Stimulated activated CD8-positive, alpha-beta memory T cell treated with anti-CD3 and anti-CD28 coated beads, Interleukin-12 subunit alpha, Interleukin-12 subunit beta, amount 100 ng/mL, for 24 hours (primary cell): ENCODE data around the gene TXNDC17.
"Not testable (repeated sequence)": the region's sequence is repeated elsewhere in the genome, so short reads cannot be mapped to it uniquely, and the experiment has no call there.

Source experiments
- DNase-seq: peaks from one replicate; pipeline ENCODE4 v3.0.0-alpha.2; 2020; ENCODE audit errors: extremely low read depth

The TXNDC17 gene

DNA sequence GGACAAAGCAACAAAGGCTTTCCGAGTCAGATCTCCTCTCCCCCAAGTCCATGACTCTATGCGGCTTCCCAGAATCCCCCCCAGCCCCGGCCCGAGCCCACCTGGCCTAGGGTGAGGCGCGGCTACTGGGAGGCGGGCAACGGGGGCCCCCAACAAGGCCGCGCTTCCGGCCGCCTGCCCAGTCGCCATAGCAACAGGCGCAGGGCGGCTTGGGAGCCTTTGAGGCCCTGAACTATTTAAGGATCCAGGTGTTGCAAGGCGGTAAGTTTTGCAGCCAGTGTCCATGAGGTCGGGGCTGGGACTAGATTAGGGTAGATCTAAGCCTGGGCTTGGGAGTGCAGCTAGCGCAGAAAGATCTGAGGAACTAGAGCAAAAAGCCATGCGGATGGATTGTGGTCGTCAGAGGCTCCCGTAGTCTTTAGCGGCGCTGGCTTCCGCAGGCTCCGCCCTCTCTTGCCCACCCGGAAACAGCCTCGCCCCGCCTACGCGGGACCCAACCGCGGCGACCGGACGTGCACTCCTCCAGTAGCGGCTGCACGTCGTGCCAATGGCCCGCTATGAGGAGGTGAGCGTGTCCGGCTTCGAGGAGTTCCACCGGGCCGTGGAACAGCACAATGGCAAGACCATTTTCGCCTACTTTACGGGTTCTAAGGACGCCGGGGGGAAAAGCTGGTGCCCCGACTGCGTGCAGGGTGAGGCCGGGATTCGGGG, at the start of gene TXNDC17, which contains the start of gene KIAA0753:
TXNDC17 (plus strand) TSS at position 525 of the 711 bp plus-strand sequence; CDS start at position 548, 23 bp downstream.
KIAA0753 (minus strand) TSS at position 176 of the 711 bp plus-strand sequence. CDS start 5,608 bp downstream, outside the sequence.
- peak; percentile 86 for DNase-seq

DNA sequence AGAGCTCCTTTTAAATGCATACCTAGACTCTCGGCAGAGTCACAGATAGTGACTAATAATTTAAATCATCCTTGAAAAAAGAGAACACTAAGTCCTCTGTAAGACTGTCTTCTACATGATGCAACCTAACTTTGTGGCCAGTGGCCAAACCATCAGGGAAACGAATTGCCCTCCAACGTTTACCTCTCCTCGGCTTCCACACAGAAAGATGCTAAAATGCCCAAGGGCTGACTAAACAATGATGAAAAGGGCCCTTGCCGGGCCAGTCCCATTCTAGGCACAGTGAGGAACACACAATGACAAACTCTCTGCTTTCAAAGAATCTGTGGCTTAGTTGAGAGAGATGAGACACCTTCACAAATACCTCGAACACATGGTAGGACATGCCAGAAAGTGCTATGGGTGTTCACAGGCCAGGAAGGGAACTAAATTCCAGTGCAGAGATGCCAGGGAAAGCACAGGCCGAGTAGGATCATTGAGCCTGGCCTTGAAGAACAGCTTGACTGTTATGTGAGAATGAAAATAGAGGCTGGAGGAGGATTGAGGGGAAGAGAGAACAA, 49.2 kb upstream of the TXNDC17 start:
- DNase-seq = no peak

DNA sequence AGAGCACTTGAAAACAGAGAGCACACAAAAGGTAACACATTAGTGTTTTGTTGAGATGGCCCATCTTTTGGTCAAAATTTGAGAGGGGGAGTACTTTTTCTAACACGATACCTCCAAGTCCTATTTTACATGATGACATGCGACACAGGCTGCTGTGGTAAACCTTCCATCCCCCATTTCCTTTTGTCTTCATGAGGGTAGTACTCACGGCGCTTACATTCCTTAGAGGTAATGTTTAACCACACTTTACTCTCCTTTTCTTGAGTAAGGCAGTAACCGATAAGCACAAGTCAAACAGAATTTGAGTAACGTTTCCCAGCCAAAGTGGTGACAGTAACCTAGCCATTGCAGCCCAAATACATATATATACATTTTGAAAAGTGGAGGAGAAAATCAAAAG, 48.7 kb upstream of the TXNDC17 start:
- no peak for DNase-seq

DNA sequence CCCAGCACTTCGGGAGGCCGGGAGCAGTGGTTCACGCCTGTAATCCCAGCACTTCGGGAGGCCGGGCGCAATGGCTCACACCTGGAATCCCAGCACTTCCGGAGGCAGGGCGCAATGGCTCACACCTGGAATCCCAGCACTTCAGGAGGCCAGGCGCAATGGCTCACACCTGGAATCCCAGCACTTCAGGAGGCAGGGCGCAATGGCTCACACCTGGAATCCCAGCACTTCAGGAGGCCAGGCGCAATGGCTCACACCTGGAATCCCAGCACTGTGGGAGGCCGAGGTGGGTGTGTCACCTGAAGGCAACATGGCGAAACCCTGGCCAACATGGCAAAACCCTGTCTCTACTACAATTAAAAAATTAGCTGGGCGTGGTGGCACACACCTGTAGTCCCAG, 47.5 kb upstream of the TXNDC17 start:
- DNase-seq = not testable (repeated sequence)

DNA sequence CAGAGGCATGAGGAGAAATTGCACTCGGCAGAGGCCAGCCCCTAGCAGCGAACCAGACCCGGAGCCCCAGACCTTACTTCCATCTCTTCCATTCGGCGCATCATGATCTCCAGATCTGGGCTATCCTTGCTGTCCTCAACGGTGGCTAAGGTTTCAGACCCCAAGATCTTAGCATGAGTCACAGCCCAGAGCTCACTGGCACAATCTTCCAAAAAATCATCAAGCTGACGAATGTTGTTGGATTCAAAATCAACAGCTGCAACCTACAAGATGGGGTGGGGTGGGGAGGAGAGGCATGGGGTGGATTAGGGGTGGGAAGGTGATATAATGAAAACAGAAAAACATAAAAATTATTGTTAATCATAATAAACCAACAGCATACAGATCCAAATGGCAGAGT, 44.8 kb upstream of the TXNDC17 start:
- no peak for DNase-seq

DNA sequence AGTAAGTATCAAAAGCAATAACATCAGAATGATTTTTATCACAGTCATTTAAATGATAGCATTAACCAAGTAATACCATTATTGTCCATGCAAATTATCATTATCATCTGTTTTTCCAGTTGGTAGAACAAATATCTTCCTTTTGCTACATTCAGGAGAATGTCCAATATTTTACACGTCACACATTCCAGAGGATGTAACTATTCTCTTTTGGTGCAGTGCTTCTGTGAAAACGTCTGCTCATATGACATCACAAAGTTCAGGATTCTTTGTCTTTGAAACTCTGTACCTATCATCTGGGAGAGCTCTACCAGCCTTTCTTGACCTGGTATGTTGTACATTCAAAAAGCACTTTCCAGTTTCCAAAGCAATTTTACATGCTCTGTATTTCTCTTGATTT, 44.3 kb upstream of the TXNDC17 start:
- DNase-seq = no peak

DNA sequence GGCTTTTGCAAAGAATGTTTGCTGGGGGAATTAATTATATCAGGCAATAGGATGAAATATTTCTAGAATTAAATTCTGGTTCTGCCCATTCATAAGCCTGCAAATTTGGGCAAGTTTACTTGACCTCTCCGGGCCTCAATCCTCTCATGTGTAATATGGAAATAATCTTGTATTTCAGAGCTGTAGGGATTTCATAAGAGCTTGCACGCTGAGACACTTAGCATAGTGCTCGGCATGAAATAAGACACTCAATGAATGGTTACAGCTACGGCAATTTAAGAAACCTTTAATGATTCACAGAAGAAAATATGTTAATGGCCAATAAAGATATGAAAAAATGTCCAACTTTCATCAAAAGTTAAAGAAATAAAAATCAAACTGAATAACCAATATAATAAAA, 43.9 kb upstream of the TXNDC17 start:
- DNase-seq = no peak

DNA sequence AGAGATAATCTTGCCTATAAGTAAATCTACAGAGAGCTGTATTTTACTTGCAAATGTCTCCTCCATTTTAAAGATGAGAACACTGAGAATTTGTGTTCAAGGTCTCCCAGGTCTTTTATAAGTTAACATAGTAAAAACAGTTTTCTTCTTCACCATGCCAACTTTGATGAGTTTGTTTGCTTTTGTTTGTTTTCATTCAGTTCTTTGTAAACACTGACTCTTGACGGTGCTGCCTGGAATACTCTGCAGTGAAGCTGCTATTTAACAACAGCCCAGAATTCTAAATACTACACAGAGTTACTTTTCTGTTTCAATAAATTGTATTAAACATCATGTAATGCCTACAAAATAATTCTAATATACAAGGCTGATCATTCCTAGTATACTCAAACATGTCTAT, 43.1 kb upstream of the TXNDC17 start:
- no peak for DNase-seq

DNA sequence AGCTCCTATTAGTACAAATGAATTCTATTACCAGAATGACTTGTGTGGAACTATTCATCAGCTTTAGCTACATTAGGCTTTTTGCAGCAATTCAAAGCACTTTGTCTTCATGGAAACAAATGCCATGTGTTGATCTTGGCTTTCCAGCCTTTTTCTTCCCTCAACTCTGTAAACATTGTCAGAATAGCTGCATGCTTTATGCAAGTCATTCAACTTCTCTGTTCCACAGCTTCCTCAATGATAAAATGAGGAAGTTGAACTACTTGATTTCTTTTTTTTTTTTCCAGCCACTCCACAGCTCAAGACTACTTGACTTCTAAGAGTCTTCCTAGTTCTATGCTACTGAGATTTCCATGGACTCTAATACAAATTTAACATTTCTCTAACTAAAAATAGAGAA, 41.5 kb upstream of the TXNDC17 start:
- DNase-seq = no peak

DNA sequence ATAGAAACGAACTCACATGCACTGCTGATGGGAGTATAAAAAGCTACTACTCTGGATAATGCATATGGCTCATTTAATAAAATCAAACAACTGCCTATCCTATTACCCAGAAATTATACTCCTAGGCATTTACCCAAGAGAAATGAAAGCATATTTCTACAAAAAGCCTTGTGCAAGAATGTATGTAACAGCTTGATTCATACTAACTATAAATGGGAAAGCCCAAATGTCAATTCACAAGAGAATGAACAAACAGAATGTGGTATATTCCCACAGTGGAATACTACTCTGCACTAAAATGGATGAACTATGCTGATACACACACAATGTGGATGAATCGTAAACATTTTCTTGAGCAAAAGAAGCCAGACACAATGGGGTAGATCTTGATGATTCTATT, 38.7 kb upstream of the TXNDC17 start:
- DNase-seq = no peak

DNA sequence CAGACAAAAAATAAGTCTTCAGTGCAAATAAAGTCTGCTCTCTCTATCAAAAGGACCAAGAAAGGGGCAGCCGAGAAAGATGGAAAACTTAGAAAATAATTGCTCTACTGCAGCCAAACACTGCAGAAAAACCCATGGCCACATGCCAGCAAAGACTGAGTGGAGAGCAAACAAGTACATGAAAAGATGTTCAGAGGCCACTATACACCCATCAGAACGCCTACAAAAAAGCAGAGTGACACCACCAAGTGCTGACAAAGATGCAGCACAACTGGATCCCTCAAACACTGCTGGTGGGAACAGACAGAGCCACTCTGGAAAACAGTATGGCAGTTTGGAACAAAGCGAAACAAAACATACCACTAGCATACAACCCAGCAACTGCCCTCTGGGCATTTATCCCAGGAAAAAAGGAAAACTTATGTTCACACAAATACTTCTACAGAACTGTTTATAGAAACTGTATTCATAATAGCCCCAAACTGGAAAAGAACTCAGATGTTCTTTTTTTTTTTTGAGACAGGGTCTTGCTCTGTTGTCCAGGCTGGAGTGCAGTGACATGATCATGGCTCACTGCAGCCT, 37.0 kb upstream of the TXNDC17 start:
- no peak for DNase-seq

DNA sequence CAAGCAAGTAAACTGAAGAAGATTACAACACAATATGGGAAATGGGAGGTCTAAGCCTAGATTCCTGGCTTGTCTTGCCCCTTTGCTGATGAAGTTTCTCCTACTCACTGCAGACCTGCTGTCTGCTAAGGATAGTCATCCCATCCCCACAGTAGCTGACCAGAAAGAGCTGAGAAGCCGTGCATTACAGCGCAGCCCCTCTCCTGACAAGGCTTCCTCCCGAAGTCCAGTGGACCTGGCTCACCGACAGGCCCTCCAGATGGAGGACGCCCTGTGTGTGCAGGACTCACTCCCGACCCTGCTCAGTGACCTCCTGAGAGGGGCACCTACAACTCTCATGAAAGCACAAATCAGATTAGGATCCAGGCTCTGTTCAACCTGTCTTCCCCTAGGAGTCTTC, 35.7 kb upstream of the TXNDC17 start:
- DNase-seq = no peak

DNA sequence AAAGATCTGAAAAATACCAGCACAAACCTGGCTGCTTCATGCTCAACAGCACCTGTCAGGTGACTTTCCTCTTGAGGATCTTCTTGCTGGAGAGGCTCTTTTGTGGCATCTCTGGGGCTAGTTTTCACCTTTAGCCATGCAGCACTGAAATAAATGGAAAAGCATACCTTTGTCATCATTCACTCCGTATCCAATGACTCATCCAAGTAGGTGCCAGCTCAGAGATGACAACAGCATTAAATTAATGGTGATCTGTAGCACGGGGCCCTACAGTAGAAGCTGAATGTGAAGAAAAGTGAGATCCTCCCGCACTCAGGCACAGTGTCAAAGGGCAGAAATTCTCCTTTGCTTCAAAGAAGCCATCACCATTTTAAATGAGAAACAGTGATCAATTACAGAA, 32.5 kb upstream of the TXNDC17 start:
- no peak for DNase-seq

DNA sequence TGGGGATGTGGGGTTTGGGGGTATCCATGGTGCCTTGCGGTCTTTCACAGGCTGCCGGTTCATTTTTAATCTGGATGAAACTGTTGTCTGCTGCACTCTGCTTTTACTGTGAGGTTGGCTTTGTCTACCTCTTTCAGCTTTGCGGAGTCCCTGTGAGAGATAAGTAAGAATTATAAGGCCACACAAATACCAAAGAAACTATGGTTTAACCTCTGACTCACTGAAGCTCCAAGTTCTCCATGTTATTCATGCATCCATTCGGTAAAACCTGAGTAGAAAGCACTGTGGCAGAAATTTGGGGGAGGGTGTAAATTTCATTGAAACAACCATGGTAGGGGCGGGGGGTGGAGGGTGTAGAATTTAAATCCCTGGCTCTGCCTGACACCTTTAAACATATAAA, 30.8 kb upstream of the TXNDC17 start:
- DNase-seq = no peak

DNA sequence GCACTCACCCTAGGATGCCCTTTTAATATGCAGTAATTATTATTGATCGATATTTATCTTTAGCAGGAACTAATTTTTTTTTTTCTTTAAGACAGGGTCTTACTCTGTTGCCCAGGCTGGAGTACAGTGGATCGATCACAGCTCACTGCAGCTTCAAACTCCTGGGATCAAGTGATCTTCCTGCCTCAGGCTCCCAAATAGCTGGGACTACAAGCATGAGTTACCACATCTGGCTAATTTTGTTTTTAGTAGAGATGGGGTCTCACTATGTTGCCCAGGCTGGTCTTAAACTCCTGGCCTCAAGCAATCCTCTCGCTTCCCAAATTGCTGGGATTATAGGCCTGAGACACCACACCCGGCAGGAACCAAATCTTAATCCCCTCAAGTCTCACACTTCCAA, 29.6 kb upstream of the TXNDC17 start:
- DNase-seq = no peak

DNA sequence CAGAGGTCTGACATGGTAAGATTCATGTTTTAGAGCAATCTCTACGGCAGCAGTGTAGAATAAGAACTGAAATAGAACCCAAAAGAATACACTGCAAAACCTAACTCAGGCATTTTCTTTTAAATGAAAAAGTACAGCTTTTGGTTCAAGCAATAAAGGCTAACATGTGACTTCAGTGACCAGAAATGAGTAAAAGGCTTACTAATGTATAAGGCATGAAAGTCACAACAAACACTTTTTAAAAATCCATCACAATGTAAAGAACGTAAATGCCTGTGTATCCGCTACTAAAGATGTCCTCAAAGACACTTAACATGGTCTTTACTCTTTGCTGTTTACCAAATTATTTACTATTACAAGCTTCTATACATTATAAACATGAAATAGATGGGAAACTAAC, 16.9 kb upstream of the TXNDC17 start:
- DNase-seq = no peak

DNA sequence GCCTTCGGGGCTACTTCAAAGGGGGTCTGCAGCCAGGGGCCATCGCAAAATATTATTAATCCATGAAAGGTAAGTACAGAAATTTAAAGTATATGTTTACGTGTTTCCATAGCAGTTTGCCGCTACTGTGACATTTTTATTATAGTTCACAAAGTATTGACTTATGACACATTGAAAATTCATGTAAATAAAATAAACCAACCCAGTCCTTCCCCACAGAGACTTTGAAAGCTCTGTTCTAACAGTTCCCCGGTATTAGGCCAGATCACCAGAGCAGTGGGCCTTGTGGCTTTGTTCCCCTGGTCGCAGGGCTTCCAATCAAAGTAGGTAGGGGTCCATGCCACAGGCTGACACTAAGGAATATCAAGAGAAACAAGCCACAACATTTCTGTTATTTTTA, 14.2 kb upstream of the TXNDC17 start:
- no peak for DNase-seq

DNA sequence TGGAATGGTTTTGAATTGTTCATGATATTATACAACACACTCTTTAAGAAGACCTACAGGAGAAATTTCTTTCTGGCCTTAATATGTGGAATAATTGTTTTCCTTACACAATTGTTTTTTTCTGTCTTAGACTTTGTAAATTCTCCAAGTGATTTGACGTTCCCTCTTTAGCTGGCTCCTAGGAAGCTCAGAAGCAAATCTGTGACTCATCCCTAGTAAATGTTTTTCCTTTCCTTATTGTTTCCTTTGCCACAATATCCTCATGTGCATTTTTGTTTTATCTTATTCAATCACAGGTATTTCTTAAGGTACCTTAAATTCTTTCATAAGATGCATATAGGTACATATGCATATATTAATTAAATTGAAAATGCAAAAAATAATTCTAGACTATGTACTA, 13.8 kb upstream of the TXNDC17 start:
- DNase-seq = no peak

DNA sequence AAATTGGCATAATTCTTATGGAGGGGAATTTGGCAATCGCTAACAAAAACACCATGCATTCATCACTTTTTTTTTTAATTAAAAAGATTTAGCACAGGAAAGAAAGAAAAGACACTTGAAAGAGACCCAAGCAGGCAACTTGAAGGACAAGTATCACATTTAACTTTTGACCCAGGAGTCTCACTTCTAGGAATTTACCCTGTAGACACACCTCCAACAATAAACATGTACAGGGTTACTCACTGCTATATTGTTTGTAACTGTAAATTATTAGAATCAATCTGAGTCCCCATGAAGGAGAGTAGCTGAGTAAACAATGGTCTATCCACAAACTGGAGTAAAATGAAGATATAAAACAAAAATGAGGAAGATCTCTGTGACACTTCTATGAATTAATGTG, 10.5 kb upstream of the TXNDC17 start:
- no peak for DNase-seq

DNA sequence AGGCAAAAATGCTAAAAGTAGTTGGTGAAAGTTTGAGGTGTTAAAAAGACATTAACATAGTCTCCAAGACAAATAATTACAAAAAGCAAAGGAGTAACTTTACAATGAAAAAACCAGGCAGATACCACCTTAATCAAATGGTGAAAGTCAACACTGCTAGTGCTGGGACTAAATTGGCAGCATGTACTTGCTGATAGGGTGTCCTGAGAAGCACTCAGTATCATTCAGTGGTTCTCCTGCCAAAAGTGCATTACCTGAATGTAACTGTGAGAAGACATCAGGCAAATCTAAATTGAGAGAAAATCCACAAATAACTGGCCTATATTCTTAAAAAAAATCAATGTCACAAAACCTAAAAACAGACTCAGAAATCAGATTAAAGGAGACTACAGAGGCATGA, 8.3 kb upstream of the TXNDC17 start:
- no peak for DNase-seq

DNA sequence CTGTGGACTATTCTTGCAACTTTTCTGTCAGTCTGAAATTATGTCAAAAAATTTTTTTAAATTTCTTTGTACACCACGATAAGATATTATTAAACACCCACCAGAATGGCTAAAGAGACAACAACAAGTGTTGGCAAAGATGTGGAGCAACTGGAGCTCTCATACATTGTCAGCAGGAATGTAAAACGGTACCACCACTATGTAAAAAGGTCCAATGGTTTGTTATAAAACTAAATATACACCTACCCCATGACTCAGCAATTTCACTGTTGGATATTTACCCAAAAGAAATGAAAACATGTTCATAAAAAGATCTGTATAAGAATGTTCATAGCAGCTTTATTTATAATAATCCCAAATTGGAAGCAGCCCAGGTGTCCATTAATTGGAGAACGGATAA, 7.6 kb upstream of the TXNDC17 start:
- DNase-seq = no peak

DNA sequence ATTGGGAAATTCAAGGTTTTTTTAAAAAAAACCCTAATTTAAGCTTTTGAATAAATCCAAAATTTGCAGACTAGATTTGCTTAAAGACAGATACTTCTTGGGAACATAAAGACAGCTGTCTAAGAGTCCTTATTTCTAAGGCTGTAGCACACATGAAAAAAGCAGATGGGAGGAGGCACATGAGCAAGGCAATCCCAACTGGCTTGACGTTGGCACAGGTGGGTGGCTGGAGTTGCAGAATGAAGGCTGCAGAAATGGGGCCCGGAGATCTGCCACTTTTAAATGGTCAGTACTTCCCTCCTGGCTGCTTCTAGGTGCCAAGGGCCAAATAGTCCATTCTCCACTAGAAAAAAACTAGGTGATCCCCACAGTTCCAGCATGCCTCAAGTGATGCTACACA, 4.8 kb upstream of the TXNDC17 start:
- no peak for DNase-seq
